Measurements from ENCODE around the gene GABRG3. TPM values are rescaled to one million over a fixed set of nuclear protein-coding genes. Genes with fewer than 3 reads are reported as not detected.

The GABRG3 gene
- total RNA-seq, 3 donors from 2014 or later = not detected

GRCh38 chr15:27087651-27088583 lies 116.9 kb downstream of the GABRG3 start:
- no peak for ATAC-seq
- Mint-ChIP-seq H3K27me3 (ENCODE audit: low read depth) (no peaks in the 10 kb centered on the region), H3K4me3 (no peak overlapping the region), H3K4me1 (ENCODE audit: low read depth) (no peaks in the 10 kb centered on the region), H3K9me3 (peaks cover 11% of the 10 kb centered on the region), H3K36me3 (ENCODE audit: insufficient read depth) (no peaks in the 10 kb centered on the region)
- no peak for DNase-seq

DNA sequence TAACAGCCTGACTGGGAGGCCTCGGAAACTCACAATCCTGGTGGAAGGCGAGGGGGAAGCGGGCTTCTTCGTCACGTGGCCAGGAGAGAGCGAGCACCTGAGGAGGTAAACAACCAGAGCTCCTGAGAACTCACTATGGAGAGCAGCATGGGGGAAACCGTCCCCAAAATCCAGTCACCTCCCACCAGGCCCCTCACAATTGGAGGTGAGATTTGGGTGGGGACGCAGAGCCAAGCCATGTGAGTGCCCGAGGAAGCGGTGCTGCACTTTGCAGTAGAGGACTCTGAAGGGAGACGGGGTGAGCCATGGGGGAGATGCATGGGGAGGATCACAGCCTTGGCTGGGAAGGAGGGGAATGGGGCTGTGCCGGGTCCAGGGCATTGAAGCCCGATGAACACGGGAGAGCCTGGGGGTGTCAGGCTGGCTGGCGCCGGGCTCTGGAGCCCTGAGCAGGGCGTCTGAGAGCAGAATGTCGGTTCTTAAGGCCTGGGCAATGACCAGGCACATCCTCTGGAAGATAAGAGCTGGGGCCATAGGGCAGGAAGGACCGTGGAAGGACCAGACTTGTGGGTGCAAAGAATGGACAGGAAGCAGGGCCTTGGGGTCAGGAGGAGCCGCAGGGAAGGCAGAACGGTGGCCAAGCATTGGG lies 117.7 kb downstream of the GABRG3 start:
- DNase-seq (no peak), ATAC-seq (no peak)
- Mint-ChIP-seq H3K36me3 (ENCODE audit: insufficient read depth) (no peaks in the 10 kb centered on the region), H3K27me3 (ENCODE audit: low read depth) (no peaks in the 10 kb centered on the region), H3K4me3 (no peak overlapping the region), H3K4me1 (ENCODE audit: low read depth) (no peaks in the 10 kb centered on the region), H3K9me3 (peaks cover 14% of the 10 kb centered on the region)

- H3K4me1 Mint-ChIP-seq (ENCODE audit: low read depth) = no peaks in the 10 kb centered on the region
- H3K4me3 Mint-ChIP-seq = no peak overlapping the region
- H3K27me3 Mint-ChIP-seq (ENCODE audit: low read depth) = no peaks in the 10 kb centered on the region
- ATAC-seq (no peak), DNase-seq (no peak)
- no peaks in the 10 kb centered on the region for H3K36me3 Mint-ChIP-seq (ENCODE audit: insufficient read depth)
- H3K9me3 Mint-ChIP-seq = peaks cover 14% of the 10 kb centered on the region
Observed at GRCh38 chr15:27089233-27089586, 118.2 kb downstream of the GABRG3 start.

DNA sequence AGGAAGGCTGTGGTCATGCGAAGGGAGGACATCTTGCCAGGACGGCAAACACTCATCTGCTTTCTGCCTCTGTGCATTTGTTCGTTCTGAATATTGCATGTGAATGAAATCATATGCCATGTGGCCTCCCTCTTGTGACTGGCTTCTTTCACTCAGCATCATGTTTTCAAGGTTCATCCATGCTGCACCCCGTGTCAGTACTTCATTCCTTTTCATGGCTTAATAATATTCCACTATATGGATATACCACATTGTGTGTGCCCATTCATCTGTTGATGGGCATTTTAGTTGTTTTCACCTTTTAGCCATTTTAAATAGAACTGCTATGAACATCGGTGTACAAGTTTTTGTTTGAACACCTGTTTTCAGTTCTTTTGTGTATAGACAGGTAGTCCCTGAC lies 118.7 kb downstream of the GABRG3 start:
- ATAC-seq (no peak), DNase-seq (no peak)
- Mint-ChIP-seq H3K27me3 (ENCODE audit: low read depth) (no peaks in the 10 kb centered on the region), H3K9me3 (peaks cover 14% of the 10 kb centered on the region), H3K36me3 (ENCODE audit: insufficient read depth) (no peaks in the 10 kb centered on the region), H3K4me3 (no peak overlapping the region), H3K4me1 (ENCODE audit: low read depth) (no peaks in the 10 kb centered on the region)

GRCh38 chr15:27091270-27091940 lies 120.4 kb downstream of the GABRG3 start:
- Mint-ChIP-seq H3K36me3 (ENCODE audit: insufficient read depth) (no peaks in the 10 kb centered on the region), H3K27me3 (ENCODE audit: low read depth) (no peaks in the 10 kb centered on the region), H3K9me3 (peaks cover 18% of the 10 kb centered on the region), H3K4me3 (no peak overlapping the region), H3K4me1 (ENCODE audit: low read depth) (no peaks in the 10 kb centered on the region)
- ATAC-seq = no peak
- DNase-seq = no peak

GRCh38 chr15:27092390-27092789 lies 121.4 kb downstream of the GABRG3 start:
- H3K4me1 Mint-ChIP-seq (ENCODE audit: low read depth) = no peaks in the 10 kb centered on the region
- H3K9me3 Mint-ChIP-seq = peaks cover 18% of the 10 kb centered on the region
- no peaks in the 10 kb centered on the region for H3K36me3 Mint-ChIP-seq (ENCODE audit: insufficient read depth)
- no peak overlapping the region for H3K4me3 Mint-ChIP-seq
- H3K27me3 Mint-ChIP-seq (ENCODE audit: low read depth) = no peaks in the 10 kb centered on the region
- ATAC-seq (no peak), DNase-seq (no peak)

DNA sequence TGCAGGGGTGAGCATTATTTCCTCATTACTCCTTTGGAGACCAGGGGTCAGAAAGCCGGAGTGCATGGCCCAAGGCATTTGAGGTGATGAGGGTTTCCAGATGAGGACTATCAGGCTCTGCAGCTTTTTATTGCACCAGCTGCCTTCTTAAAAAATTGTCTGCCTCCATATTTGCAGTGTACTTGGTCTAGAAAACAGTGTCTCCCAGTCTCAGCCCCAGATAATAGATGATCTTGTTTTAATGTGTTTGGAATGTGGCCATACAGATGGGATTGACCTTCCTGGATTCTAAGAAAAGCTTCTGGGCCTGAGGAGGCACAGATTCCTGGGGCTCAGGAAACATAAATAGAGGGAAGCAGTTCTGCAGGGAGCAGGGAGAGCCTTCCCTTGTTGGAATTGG lies 123.3 kb downstream of the GABRG3 start:
- ATAC-seq (no peak), DNase-seq (no peak)
- H3K4me1 Mint-ChIP-seq (ENCODE audit: low read depth) = no peaks in the 10 kb centered on the region
- no peaks in the 10 kb centered on the region for H3K27me3 Mint-ChIP-seq (ENCODE audit: low read depth)
- H3K36me3 Mint-ChIP-seq (ENCODE audit: insufficient read depth) = no peaks in the 10 kb centered on the region
- H3K9me3 Mint-ChIP-seq = peaks cover 15% of the 10 kb centered on the region
- no peak overlapping the region for H3K4me3 Mint-ChIP-seq

- Mint-ChIP-seq H3K36me3 (ENCODE audit: insufficient read depth) (no peaks in the 10 kb centered on the region), H3K9me3 (peaks cover 15% of the 10 kb centered on the region), H3K27me3 (ENCODE audit: low read depth) (no peaks in the 10 kb centered on the region), H3K4me3 (no peak overlapping the region), H3K4me1 (ENCODE audit: low read depth) (no peaks in the 10 kb centered on the region)
- DNase-seq = no peak
- no peak for ATAC-seq
Observed at GRCh38 chr15:27095886-27096624, 125.1 kb downstream of the GABRG3 start.

- Mint-ChIP-seq H3K4me1 (ENCODE audit: low read depth) (no peaks in the 10 kb centered on the region), H3K9me3 (peaks cover 16% of the 10 kb centered on the region), H3K36me3 (ENCODE audit: insufficient read depth) (no peaks in the 10 kb centered on the region), H3K27me3 (ENCODE audit: low read depth) (no peaks in the 10 kb centered on the region), H3K4me3 (no peak overlapping the region)
- DNase-seq = no peak
- ATAC-seq = no peak
Observed at GRCh38 chr15:27097506-27097905, 126.5 kb downstream of the GABRG3 start.

DNA sequence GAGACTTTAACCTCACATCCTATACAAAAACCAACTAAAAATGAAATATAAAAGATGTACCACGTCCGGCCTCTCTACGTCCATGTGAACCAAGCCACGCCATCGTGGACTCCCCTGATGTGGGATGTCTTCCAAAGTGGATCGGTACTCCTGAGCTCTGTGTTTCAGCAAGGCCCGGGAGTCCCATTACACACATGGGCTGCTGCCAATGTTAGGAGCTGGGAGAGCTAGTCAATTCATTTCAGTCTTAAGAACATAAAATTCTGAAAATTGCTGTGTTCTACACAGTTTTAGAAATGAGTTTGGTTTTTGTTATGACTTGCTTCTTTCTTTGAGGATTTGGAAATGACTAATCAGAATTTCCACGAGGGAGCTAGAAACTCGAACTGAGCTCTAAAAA lies 131.0 kb downstream of the GABRG3 start:
- ATAC-seq (no peak), DNase-seq (no peak)
- H3K4me3 Mint-ChIP-seq = no peak overlapping the region
- peaks cover 11% of the 10 kb centered on the region for H3K9me3 Mint-ChIP-seq
- H3K36me3 Mint-ChIP-seq (ENCODE audit: insufficient read depth) = no peaks in the 10 kb centered on the region
- H3K27me3 Mint-ChIP-seq (ENCODE audit: low read depth) = no peaks in the 10 kb centered on the region
- H3K4me1 Mint-ChIP-seq (ENCODE audit: low read depth) = no peaks in the 10 kb centered on the region

DNA sequence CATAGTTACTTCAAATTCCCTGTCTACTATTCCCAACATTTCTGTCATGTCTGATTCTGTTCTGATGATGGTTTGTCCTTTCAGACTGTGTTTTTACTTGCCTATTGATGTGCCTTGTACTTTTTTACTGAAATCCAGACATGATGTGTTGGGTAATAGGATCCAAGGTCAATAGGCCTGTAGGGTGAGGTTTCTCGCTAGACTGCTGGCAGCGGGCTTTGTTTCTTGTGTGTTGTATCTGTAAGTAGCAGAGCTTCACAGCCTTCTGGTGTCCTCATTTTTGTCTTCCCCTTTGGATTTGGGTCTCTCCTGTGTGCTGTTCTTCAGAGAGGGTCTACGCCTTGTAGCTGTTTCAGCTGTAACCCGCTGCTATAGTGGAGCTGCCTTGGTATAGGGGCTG lies 140.3 kb downstream of the GABRG3 start:
- Mint-ChIP-seq H3K9me3 (no peaks in the 10 kb centered on the region), H3K4me1 (ENCODE audit: low read depth) (no peaks in the 10 kb centered on the region), H3K4me3 (no peak overlapping the region), H3K36me3 (ENCODE audit: insufficient read depth) (no peaks in the 10 kb centered on the region), H3K27me3 (ENCODE audit: low read depth) (no peaks in the 10 kb centered on the region)
- DNase-seq = no peak
- ATAC-seq = no peak

DNA sequence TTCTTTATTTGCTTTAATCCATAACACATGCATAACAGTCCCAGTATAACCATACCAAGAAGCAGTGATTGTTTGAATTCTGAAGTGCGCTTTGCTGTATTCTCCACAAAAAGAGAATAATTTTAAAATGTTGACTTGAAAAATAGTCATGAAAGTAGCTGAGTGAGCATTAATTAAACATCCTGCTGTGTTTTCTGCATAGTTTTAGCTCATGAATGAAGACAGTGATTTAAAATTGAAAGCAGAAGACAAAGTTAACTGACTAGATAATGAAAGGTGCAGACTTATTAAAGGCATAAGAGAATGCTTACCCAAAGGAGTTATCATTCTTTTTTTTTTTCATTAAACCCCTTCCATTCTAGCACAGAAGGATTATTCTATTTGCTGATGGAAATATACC lies 143.5 kb downstream of the GABRG3 start:
- ATAC-seq = no peak
- H3K36me3 Mint-ChIP-seq (ENCODE audit: insufficient read depth) = no peaks in the 10 kb centered on the region
- peaks cover 3% of the 10 kb centered on the region for H3K9me3 Mint-ChIP-seq
- DNase-seq = no peak
- no peaks in the 10 kb centered on the region for H3K27me3 Mint-ChIP-seq (ENCODE audit: low read depth)
- no peak overlapping the region for H3K4me3 Mint-ChIP-seq
- no peaks in the 10 kb centered on the region for H3K4me1 Mint-ChIP-seq (ENCODE audit: low read depth)

DNA sequence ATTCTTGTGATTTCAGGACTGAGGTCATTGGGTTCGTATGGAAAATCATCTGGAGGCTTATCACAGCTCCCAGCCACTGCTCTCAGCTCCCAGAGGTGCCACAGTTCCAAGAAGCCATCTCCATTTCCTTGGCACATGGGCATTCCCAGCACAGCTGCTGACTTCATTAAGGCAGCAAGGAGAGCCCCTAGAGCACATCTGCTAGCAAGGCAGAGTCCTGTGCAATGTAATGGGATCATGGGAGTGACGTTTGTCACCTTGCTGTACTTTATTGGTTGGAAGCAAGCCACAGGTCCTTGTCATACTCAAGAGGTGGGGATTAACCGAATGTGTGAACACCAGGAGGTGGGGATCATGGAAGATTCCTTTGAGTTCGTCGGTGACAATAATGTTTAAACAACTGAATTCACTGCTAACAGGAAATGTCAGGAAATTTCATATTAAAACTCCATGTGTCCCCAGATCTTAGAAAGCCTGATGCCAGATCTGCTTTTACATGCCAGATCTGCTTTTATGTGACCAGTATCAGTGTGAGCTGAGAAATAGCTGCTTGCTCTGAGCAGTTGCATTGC lies 148.8 kb downstream of the GABRG3 start:
- Mint-ChIP-seq H3K4me1 (ENCODE audit: low read depth) (no peaks in the 10 kb centered on the region), H3K27me3 (ENCODE audit: low read depth) (no peaks in the 10 kb centered on the region), H3K4me3 (no peak overlapping the region), H3K36me3 (ENCODE audit: insufficient read depth) (no peaks in the 10 kb centered on the region), H3K9me3 (peaks cover 3% of the 10 kb centered on the region)
- ATAC-seq = no peak
- no peak for DNase-seq

GRCh38 chr15:27121672-27122071 lies 150.7 kb downstream of the GABRG3 start:
- no peak overlapping the region for H3K4me3 Mint-ChIP-seq

More at GRCh38 chr15:27121672-27122071, 150.7 kb downstream of the GABRG3 start:
- Mint-ChIP-seq H3K4me1 (ENCODE audit: low read depth) (no peaks in the 10 kb centered on the region), H3K27me3 (ENCODE audit: low read depth) (no peaks in the 10 kb centered on the region), H3K9me3 (peaks cover 5% of the 10 kb centered on the region), H3K36me3 (ENCODE audit: insufficient read depth) (no peaks in the 10 kb centered on the region)
- no peak for ATAC-seq
- no peak for DNase-seq

Data from activated T-cell treated with anti-CD3 and anti-CD28 coated beads, Interleukin-2, amount 50 U/mL, for 4 hours (primary cell).